OCI-LY7 (cell line): Measurements from ENCODE around the gene SHLD1. TPM values are rescaled to one million over a fixed set of nuclear protein-coding genes. Genes with fewer than 3 reads are reported as not detected.

Experiments
- BruUV-seq: library from RNA; stranded (reverse); fragments of 400-500 nt; replicated peaks from 2 replicates; lab custom pipeline; 2021; lab: Mats Ljungman, UMichigan
- CTCF ChIA-PET: fragments of 300-600 bp; sonication (Branson Sonifier 250); formaldehyde crosslinking; loops from one replicate; lab custom pipeline; 2022; ENCODE audit warnings: antibody characterized with exemption; ENCODE audit not compliant: unreplicated experiment; lab: Charles Lee
- POLR2A ChIA-PET: fragments of 300-600 bp; sonication (Branson Sonifier 250); formaldehyde crosslinking; loops from one replicate; lab custom pipeline; 2022; ENCODE audit warnings: antibody characterized with exemption; lab: Charles Lee
- DNase-seq: peaks from one replicate; pipeline ENCODE4 v3.0.0-alpha.2; 2015; ENCODE audit warnings: low spot score
- H2AFZ ChIP-seq: fragments of 200-600 bp; sonication (generic), shearing (Covaris generic); 2 replicates; pipeline ENCODE4 v1.6.1; 2014; ENCODE audit warnings: mild to moderate bottlenecking, antibody characterized with exemption, low read length, moderate library complexity
- H3K27ac ChIP-seq: fragments of 200-600 bp; sonication (generic); 2 replicates; pipeline ENCODE4 v1.5.1; 2014; ENCODE audit warnings: mixed run types, low read depth, mild to moderate bottlenecking, moderate library complexity, low read length, inconsistent platforms; ENCODE audit not compliant: poor library complexity, severe bottlenecking
- H3K36me3 ChIP-seq: fragments of 200-600 bp; sonication (generic); 2 replicates; pipeline ENCODE4 v1.6.1; 2014; ENCODE audit warnings: mild to moderate bottlenecking, antibody characterized with exemption, low read length, moderate library complexity, mixed read lengths; ENCODE audit not compliant: insufficient read depth
- H3K4me1 ChIP-seq: fragments of 200-600 bp; sonication (generic); 2 replicates; pipeline ENCODE4 v1.5.1; 2014; ENCODE audit warnings: mild to moderate bottlenecking, low read length; ENCODE audit not compliant: insufficient read depth, poor library complexity, severe bottlenecking
- H3K4me2 ChIP-seq: fragments of 200-600 bp; sonication (generic); 2 replicates; pipeline ENCODE4 v1.6.1; 2014; ENCODE audit warnings: mild to moderate bottlenecking, low read length
- H3K4me3 ChIP-seq: fragments of 200-600 bp; sonication (generic); 2 replicates; pipeline ENCODE4 v1.5.1; 2014; ENCODE audit warnings: mild to moderate bottlenecking, low read depth, low read length; ENCODE audit not compliant: poor library complexity, severe bottlenecking
- H3K79me2 ChIP-seq: fragments of 200-600 bp; sonication (generic); 2 replicates; pipeline ENCODE4 v1.6.1; 2016; ENCODE audit warnings: low read depth, mild to moderate bottlenecking, low read length, moderate library complexity, mixed read lengths; ENCODE audit not compliant: insufficient read depth
- H3K9me2 ChIP-seq: fragments of 200-600 bp; sonication (generic); 2 replicates; pipeline ENCODE4 v1.6.1; 2016; ENCODE audit warnings: mild to moderate bottlenecking, low read length, mixed read lengths; ENCODE audit not compliant: insufficient read depth
- H3K9me3 ChIP-seq: fragments of 200-600 bp; sonication (generic); 2 replicates; pipeline ENCODE4 v1.6.1; 2014; ENCODE audit warnings: mild to moderate bottlenecking, mixed run types, low read length, mixed read lengths
- H4K20me1 ChIP-seq: fragments of 200-600 bp; sonication (generic); 2 replicates; pipeline ENCODE4 v1.6.1; 2014; ENCODE audit warnings: mild to moderate bottlenecking, antibody characterized with exemption, low read length, moderate library complexity, mixed read lengths; ENCODE audit not compliant: insufficient read depth
- EZH2phosphoT487 ChIP-seq: fragments of 200-600 bp; sonication (generic); IDR thresholded peaks from 2 replicates; pipeline ENCODE4 v1.6.1; 2018; ENCODE audit warnings: low read depth, borderline replicate concordance, mild to moderate bottlenecking, mixed run types, antibody characterized with exemption, low read length, moderate library complexity, mixed read lengths
- intact Hi-C: fragments of 100-400 bp; cut with micrococcal nuclease; formaldehyde crosslinking; loops from one replicate; pipeline ENCODE4 v1.10.0; 2022; ENCODE audit not compliant: unreplicated experiment
- small RNA-seq: library from RNA; depleted of rRNA; stranded (forward); fragments of <200 nt; gene quantifications from one replicate; pipeline ENCODE3, GENCODE V24; 2014
- total RNA-seq, 2 experiments: library from RNA; depleted of rRNA in 1 of 2; stranded (reverse); fragments of >200 nt in 1 of 2; shearing (Covaris generic) in 1 of 2; gene quantifications; 2 replicates each; pipeline ENCODE4 v1.2.3, GENCODE V29; 2014 to 2022
- TF ChIP-seq, protein P1 (sequence below): fragments of 200-600 bp; sonication (generic); conservative IDR thresholded peaks from 2 replicates; pipeline ENCODE4 v1.5.1; 2014; ENCODE audit warnings: mild to moderate bottlenecking, antibody characterized with exemption, low read length, moderate library complexity, mixed read lengths

SHLD1 gene
- total RNA-seq, 2 experiments from 2014 or later: 19.4 to 31.2 TPM

DNA sequence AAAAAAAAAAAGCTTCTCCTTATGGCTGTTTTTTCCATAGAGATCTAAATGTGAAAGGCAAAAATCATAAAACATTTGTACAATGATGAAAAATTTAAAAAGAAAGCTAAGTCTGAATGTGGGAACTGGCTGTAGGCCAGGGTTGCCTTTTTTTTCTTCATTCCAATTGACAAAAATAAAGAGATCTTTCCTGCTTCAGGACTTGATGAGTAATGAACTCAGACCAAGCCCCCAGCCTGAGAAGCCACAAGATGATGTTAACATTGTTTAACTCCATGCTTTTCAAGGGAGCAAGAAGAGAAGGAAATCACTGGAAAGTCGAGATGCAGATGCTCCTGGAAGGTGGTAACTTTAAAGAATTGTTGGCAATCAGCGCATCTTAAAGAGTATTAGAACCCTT is 158.8 kb downstream of the SHLD1 start:
- H3K9me2 ChIP-seq: no peaks in the 10 kb centered on the region
- H4K20me1 ChIP-seq: no peaks in the 10 kb centered on the region
- intact Hi-C loops: no loop called here
- ChIA-PET POLR2A (no interaction called here), CTCF (no interaction called here)
- H3K27ac ChIP-seq: no peak overlapping the region
- BruUV-seq: no TSS peak
- TF ChIP-seq, protein P1, sequence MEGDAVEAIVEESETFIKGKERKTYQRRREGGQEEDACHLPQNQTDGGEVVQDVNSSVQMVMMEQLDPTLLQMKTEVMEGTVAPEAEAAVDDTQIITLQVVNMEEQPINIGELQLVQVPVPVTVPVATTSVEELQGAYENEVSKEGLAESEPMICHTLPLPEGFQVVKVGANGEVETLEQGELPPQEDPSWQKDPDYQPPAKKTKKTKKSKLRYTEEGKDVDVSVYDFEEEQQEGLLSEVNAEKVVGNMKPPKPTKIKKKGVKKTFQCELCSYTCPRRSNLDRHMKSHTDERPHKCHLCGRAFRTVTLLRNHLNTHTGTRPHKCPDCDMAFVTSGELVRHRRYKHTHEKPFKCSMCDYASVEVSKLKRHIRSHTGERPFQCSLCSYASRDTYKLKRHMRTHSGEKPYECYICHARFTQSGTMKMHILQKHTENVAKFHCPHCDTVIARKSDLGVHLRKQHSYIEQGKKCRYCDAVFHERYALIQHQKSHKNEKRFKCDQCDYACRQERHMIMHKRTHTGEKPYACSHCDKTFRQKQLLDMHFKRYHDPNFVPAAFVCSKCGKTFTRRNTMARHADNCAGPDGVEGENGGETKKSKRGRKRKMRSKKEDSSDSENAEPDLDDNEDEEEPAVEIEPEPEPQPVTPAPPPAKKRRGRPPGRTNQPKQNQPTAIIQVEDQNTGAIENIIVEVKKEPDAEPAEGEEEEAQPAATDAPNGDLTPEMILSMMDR: no peak
- TF ChIP-seq EZH2phosphoT487: no peak
- no peaks in the 10 kb centered on the region for H3K36me3 ChIP-seq
- no peak overlapping the region for H3K4me2 ChIP-seq
- DNase-seq: no peak
- no peaks in the 10 kb centered on the region for H3K79me2 ChIP-seq
- H3K4me3 ChIP-seq: no peak overlapping the region
- H3K4me1 ChIP-seq: peaks cover 9% of the 10 kb centered on the region
- no peaks in the 10 kb centered on the region for H3K9me3 ChIP-seq
- no peak overlapping the region for H2AFZ ChIP-seq

DNA sequence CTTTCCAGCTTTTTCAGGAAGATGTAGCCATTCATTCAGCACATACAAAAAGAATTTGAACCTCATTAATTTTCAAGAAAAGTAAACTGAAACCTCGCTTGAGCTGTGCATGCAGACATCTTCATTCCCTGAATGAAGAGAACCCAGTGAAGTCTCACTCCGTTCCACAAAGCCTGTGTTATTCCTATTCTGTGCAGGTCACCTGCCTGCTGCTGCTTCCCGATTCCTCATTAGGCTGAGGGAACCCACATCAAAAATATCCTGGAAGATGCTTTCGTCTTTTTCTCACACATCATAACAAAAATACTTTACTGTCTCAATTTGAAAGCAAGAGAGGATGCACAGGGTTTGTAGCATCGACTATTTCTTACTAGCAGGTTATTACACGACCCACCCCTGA is 160.0 kb downstream of the SHLD1 start:
- Histone ChIP-seq H2AFZ (no peak overlapping the region), H4K20me1 (no peaks in the 10 kb centered on the region), H3K4me2 (no peak overlapping the region), H3K4me3 (no peak overlapping the region), H3K4me1 (peaks cover 9% of the 10 kb centered on the region), H3K27ac (no peak overlapping the region), H3K9me3 (no peaks in the 10 kb centered on the region), H3K36me3 (no peaks in the 10 kb centered on the region), H3K9me2 (no peaks in the 10 kb centered on the region), H3K79me2 (no peaks in the 10 kb centered on the region)
- POLR2A ChIA-PET: no interaction called here
- CTCF ChIA-PET: no interaction called here
- TF ChIP-seq, protein P1: no peak
- no peak for TF ChIP-seq EZH2phosphoT487
- BruUV-seq: no TSS peak
- no peak for DNase-seq
- intact Hi-C loops: no loop called here

DNA sequence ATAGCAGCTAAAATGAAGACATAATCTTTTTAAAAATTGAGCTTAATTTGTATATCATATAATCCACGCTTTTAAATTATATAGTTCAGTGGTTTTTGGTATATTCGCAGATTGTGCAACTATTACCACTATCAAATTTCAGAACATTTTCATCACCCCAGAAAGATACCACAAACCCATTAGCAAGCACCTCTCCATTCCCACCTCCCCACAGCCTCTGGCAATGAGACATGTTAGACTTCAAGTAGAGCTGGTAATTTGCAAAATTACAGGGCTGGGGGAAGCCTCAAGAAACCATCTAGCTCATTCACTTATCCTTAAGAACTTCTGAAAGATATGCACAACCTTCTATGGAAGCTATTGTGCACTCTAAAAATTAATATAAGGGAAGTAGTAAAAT is 163.0 kb downstream of the SHLD1 start:
- Histone ChIP-seq H4K20me1 (no peaks in the 10 kb centered on the region), H3K4me1 (peaks cover 9% of the 10 kb centered on the region), H2AFZ (no peak overlapping the region), H3K36me3 (no peaks in the 10 kb centered on the region), H3K4me3 (no peak overlapping the region), H3K27ac (no peak overlapping the region), H3K79me2 (no peaks in the 10 kb centered on the region), H3K9me2 (no peaks in the 10 kb centered on the region), H3K9me3 (no peaks in the 10 kb centered on the region), H3K4me2 (no peak overlapping the region)
- no peak for TF ChIP-seq EZH2phosphoT487
- TF ChIP-seq, protein P1: no peak
- intact Hi-C loops: no loop called here
- ChIA-PET CTCF (no interaction called here), POLR2A (interaction anchor here (0.7 to 1.0 kb wide), 3 partner anchors 72 to 116 kb away, joined by 3 read pairs; no protein-coding TSS in a partner anchor)
- BruUV-seq: no TSS peak
- DNase-seq: no peak

Small RNA genes lying within 50 kb of the gene (small RNA-seq; reads per million reads assigned to genes)
- gene RNU1-55P: not detected

Other genes with a start within 250 kb of the SHLD1 start
- 36.6 and 50.8 TPM in 2 replicates for gene GPCPD1, start 139.4 kb upstream of the SHLD1 start, total RNA-seq (2014; rRNA removed; shearing (Covaris generic))
- 90.7 and 101 TPM in 2 replicates for gene GPCPD1, start 139.4 kb upstream of the SHLD1 start, total RNA-seq (2022)
- not detected in 2 replicates for gene CHGB, start 161.1 kb downstream of the SHLD1 start, total RNA-seq (2014; rRNA removed; shearing (Covaris generic))
- gene CHGB, start 161.1 kb downstream of the SHLD1 start, total RNA-seq (2022): 0.17 TPM in 1 of 2 replicates, not detected in the other
- 22.5 and 26.4 TPM in 2 replicates for gene TRMT6, start 200.1 kb downstream of the SHLD1 start, total RNA-seq (2014; rRNA removed; shearing (Covaris generic))
- 25.6 and 29.5 TPM in 2 replicates for gene TRMT6, start 200.1 kb downstream of the SHLD1 start, total RNA-seq (2022)
- gene MCM8, start 200.3 kb downstream of the SHLD1 start, total RNA-seq (2014; rRNA removed; shearing (Covaris generic)): 43.7 and 46.3 TPM in 2 replicates
- gene MCM8, start 200.3 kb downstream of the SHLD1 start, total RNA-seq (2022): 58.2 and 59.4 TPM in 2 replicates